Transverse colon (tissue), 4 donors: ENCODE results near the gene MDGA2. TPM values are rescaled to one million over a fixed set of nuclear protein-coding genes. Genes with fewer than 3 reads are reported as not detected.

ENCODE experiments used
- DNase-seq: peaks from one replicate; pipeline ENCODE4 v3.0.0-alpha.2; 2019
- H3K27ac ChIP-seq, 4 donors: fragments of 200-600 bp; sonication (generic); 2 replicates each; pipeline ENCODE4 v1.5.1; 2016 to 2018; ENCODE audit warnings: inconsistent platforms in 4 of 4
- H3K27me3 ChIP-seq: fragments of 200-600 bp; sonication (generic); 2 replicates; pipeline ENCODE4 v1.5.1; 2017; ENCODE audit warnings: inconsistent platforms
- H3K36me3 ChIP-seq, 4 donors: fragments of 200-600 bp; sonication (generic); 2 replicates each; pipeline ENCODE4 v1.5.1; 2017 to 2019; ENCODE audit warnings: inconsistent platforms in 4 of 4
- H3K4me1 ChIP-seq, 4 donors: fragments of 200-600 bp; sonication (generic); 2 replicates each; pipeline ENCODE4 v1.5.1; 2017 to 2020; ENCODE audit warnings: inconsistent platforms in 4 of 4
- H3K4me3 ChIP-seq, 4 donors: fragments of 200-600 bp; sonication (generic); 1 replicate in 1 of 4; 2 replicates in 3 of 4; pipeline versions ENCODE4 v1.5.1 to v1.6.1; 2017 to 2019; ENCODE audit warnings: inconsistent platforms in 4 of 4
- H3K9me3 ChIP-seq, 2 donors: fragments of 200-600 bp; sonication (generic); 2 replicates each; pipeline ENCODE4 v1.5.1; 2017 to 2019; ENCODE audit warnings: inconsistent platforms in 2 of 2
- CTCF ChIP-seq, 5 experiments: fragments of 200-600 bp in 3 of 5; fragments of 450-650 bp in 2 of 5; sonication (generic) in 3 of 5; IDR thresholded peaks; 1 replicate in 2 of 5; 2 replicates in 3 of 5; pipeline ENCODE4 v1.5.1; 2016 to 2017; ENCODE audit warnings: antibody characterized with exemption in 5 of 5, inconsistent platforms in 3 of 5, mild to moderate bottlenecking in 2 of 5, moderate library complexity in 1 of 5
- EP300 ChIP-seq: sonication (generic); formaldehyde crosslinking; IDR thresholded peaks from one replicate; pipeline ENCODE4 v1.6.1; 2017; ENCODE audit warnings: antibody characterized with exemption, low read depth
- POLR2A ChIP-seq: fragments of 450-650 bp; IDR thresholded peaks from one replicate; pipeline ENCODE4 v1.6.1; 2016; ENCODE audit warnings: antibody characterized with exemption, mild to moderate bottlenecking, moderate library complexity
- POLR2AphosphoS5 ChIP-seq, 3 donors: sonication (generic); formaldehyde crosslinking; IDR thresholded peaks; one replicate each; pipeline ENCODE4 v1.6.1; 2016; ENCODE audit warnings: antibody characterized with exemption in 3 of 3
- WGBS, 2 donors: methylation state at CpG; one replicate each; pipeline ENCODE4 v1.1.5; 2018; ENCODE audit warnings: low coverage in 1 of 2; 5-methylcytosine and 5-hydroxymethylcytosine counted together
- in situ Hi-C, 4 donors: fragments of 200-750 bp; cut with MboI; loops; one replicate each; pipeline versions ENCODE4 v1.15.0 to v1.15.1; 2017; ENCODE audit warnings: low sequenced_read_pairs in 3 of 4, low pct_ligation_motif_present in 1 of 4, low pct_unique_long_range_greater_than_20kb in 1 of 4
- intact Hi-C: fragments of 100-400 bp; cut with DNase I; formaldehyde crosslinking; loops from one replicate; pipeline ENCODE4 v1.15.1; 2023; ENCODE audit warnings: low total_unique reads
- total RNA-seq, 4 donors: library from RNA; depleted of rRNA; stranded (reverse); fragments of >200 nt; gene quantifications; one replicate each; pipeline ENCODE4 v1.1.0, GENCODE V29; 2016

MDGA2 gene
- total RNA-seq, 4 donors from 2014 or later, result not detected

- Histone ChIP-seq H3K4me1 (no peaks in the 10 kb centered on the region), H3K36me3 (no peaks in the 10 kb centered on the region), H3K27me3 (no peaks in the 10 kb centered on the region), H3K4me3 (no peak overlapping the region), H3K9me3 (no peaks in the 10 kb centered on the region), H3K27ac (no peak overlapping the region)
- intact Hi-C loops, result no loop called here
- WGBS, 2 donors, result 62 to 64% methylated on average over 4 of the region's 4 CpGs
- TF ChIP-seq POLR2A, result no peak
- TF ChIP-seq POLR2AphosphoS5 (IDR thresholded peaks at IDR 0.05), result no peak
- in situ Hi-C loops, result no loop called here
- DNase-seq, result no peak
These were observed 322.2 kb downstream of the MDGA2 start for GRCh38 chr14:47353186-47353585.

GRCh38 chr14:47346849-47347248 is 328.6 kb downstream of the MDGA2 start:
- intact Hi-C loops (no loop called here), in situ Hi-C loops (no loop called here)
- Histone ChIP-seq H3K4me3 (no peak overlapping the region), H3K27me3 (no peaks in the 10 kb centered on the region), H3K27ac (no peak overlapping the region), H3K9me3 (no peaks in the 10 kb centered on the region), H3K36me3 (no peaks in the 10 kb centered on the region), H3K4me1 (no peaks in the 10 kb centered on the region)
- DNase-seq, result no peak
- TF ChIP-seq POLR2AphosphoS5 (IDR thresholded peaks at IDR 0.05) (no peak), POLR2A (no peak), EP300 (no peak), CTCF (IDR thresholded peaks at IDR 0.05) (no peak)
- 43 to 46% methylated on average over 4 to 5 of the region's 5 CpGs for WGBS, 2 donors

GRCh38 chr14:47345016-47345415 is 330.4 kb downstream of the MDGA2 start:
- Histone ChIP-seq H3K4me1 (no peaks in the 10 kb centered on the region), H3K27me3 (no peaks in the 10 kb centered on the region), H3K4me3 (no peak overlapping the region), H3K36me3 (no peaks in the 10 kb centered on the region), H3K27ac (no peak overlapping the region), H3K9me3 (no peaks in the 10 kb centered on the region)
- DNase-seq, result no peak
- in situ Hi-C loops (no loop called here), intact Hi-C loops (no loop called here)
- 60 to 62% methylated on average over 2 of the region's 2 CpGs for WGBS, 2 donors
- no peak for TF ChIP-seq POLR2A
- TF ChIP-seq EP300, result no peak
- no peak for TF ChIP-seq CTCF (IDR thresholded peaks at IDR 0.05)
- TF ChIP-seq POLR2AphosphoS5 (IDR thresholded peaks at IDR 0.05), result no peak

GRCh38 chr14:47332939-47333338 is 342.5 kb downstream of the MDGA2 start:
- no peaks in the 10 kb centered on the region for H3K27me3 ChIP-seq
- no peak overlapping the region for H3K27ac ChIP-seq
- intact Hi-C loops (no loop called here), in situ Hi-C loops (no loop called here)
- TF ChIP-seq EP300, result no peak
- no peak for TF ChIP-seq POLR2AphosphoS5 (IDR thresholded peaks at IDR 0.05)
- no peak for TF ChIP-seq POLR2A
- no peak for TF ChIP-seq CTCF (IDR thresholded peaks at IDR 0.05)
- no peak overlapping the region for H3K4me3 ChIP-seq
- no peaks in the 10 kb centered on the region for H3K9me3 ChIP-seq
- no peaks in the 10 kb centered on the region for H3K36me3 ChIP-seq
- WGBS, 2 donors, result 86 to 88% methylated on average over 3 of the region's 3 CpGs
- H3K4me1 ChIP-seq, result no peaks in the 10 kb centered on the region
- DNase-seq, result no peak

GRCh38 chr14:47332106-47332505 is 343.3 kb downstream of the MDGA2 start:
- DNase-seq, result no peak
- TF ChIP-seq POLR2AphosphoS5 (IDR thresholded peaks at IDR 0.05), result no peak
- no peak for TF ChIP-seq CTCF (IDR thresholded peaks at IDR 0.05)
- TF ChIP-seq EP300, result no peak
- TF ChIP-seq POLR2A, result no peak

More at GRCh38 chr14:47332106-47332505, 343.3 kb downstream of the MDGA2 start:
- H3K27ac ChIP-seq, result no peak overlapping the region
- no peaks in the 10 kb centered on the region for H3K9me3 ChIP-seq
- H3K4me3 ChIP-seq, result no peak overlapping the region
- in situ Hi-C loops (no loop called here), intact Hi-C loops (no loop called here)
- H3K27me3 ChIP-seq, result no peaks in the 10 kb centered on the region
- H3K4me1 ChIP-seq, result no peaks in the 10 kb centered on the region
- H3K36me3 ChIP-seq, result no peaks in the 10 kb centered on the region
